Stimulated activated CD8-positive, alpha-beta memory T cell treated with anti-CD3 and anti-CD28 coated beads, Interleukin-15, amount 100 ng/mL, for 48 hours (primary cell): Measurements from ENCODE around the gene HCK.

Experiments used
- DNase-seq, 2 donors: peaks; one replicate each; pipeline ENCODE4 v3.0.0-alpha.2; 2020; ENCODE audit warnings: low read depth in 2 of 2

Gene HCK

DNA sequence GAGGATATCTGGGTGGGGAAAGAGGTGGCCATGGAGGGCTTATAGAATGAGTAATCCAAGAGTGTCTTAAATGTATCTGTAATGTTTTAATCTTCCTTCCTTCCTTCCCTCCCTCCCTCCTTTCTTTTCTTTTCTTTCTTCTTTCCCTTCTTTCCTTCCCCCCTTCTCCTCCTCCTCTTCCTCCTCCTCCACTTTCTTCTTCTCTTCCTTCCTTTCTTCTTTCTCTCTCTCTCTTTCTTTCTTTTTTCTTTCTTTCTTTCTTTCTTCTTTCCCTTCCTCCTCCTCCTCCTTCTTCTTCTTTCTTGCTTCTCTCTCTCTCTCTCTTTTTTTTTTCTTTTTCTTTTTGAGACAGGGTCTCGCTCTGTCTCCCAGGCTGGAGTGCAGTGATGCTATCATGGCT, 7.1 kb downstream of the HCK start:
- no peak for DNase-seq

DNA sequence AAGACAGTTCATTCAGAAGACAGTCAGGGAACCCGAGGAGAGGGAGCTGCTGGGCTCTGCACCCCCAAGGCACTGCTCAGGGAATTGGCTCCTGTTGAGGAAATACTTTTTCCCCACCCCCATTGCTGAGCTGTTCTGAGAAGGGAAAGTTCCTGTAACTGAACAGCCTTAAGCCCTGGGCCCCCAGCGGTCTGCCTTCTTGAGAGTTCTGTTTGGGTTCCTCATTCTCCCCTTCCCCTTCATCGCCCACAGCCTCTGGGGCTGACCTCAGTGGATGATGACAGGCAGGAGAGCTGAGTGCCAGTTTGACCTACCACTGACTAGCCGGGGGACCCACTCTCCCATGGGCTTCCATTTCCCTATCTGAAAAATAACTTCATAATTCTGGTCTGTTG, 10.7 kb downstream of the HCK start:
- no peak for DNase-seq

DNA sequence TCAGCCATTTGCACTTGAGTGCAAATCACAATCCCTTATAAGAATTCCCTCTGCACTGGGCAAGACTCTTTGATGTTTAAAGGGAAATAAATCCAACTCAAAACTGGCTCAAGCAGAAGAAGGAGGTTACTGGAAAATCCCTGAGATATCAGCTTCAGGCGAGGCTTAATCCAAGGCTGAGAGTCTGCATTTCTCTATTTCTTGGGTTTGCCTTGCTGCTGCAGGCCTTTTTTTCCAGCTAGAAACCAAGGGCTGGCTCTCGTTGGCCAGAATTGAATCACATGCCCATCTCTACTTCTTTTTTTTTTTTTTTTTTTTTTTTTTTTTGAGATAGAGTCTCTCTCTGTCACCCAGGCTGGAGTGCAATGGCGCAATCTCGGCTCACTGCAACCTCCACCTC, 11.7 kb downstream of the HCK start:
- no peak for DNase-seq

DNA sequence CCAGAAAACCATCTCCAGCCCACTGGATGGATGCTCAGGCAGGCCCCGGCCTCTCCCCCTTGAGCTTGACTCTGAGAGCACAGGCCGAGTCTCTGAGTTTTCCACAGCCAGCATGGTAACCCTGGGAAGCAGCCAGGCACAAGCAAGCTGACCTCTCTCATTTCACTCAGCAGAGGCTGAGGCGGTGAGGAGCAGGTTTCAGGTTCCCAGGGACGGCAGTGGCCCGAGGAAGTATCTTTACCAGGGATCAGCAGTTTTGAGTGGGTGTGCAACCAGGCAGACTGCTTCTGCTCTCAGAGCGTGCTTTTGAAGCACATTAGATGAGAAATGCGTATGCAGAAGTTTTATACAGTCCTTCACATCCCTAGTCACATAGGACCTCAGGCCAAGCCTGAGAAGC, 12.6 kb downstream of the HCK start:
- no peak for DNase-seq

DNA sequence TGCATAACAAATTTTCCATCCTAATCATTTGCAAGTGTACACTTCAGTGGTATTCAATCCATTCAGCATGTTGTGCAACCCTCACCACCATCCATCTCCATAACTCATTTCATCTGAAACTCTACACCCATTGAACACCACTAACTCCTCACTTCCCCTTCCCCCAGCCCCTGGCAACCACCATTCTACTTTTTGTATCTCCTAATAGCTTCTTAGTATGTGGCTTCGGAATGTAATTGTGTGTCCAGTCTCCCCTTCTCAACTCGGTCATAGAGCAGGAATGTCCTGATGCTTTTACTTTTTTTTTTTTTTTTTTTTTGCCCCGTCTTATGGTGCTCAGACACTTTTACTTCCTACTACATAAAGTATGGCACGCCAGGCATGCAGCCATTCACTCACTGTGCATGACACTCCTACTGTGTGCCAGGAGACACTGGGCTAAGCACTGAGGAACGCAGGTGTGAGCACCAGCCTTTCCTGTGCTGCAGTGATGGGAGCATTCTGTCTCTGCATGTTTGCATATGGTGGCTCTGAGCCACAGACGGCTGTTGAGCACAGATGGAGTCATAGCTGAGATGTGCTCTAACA, 15.3 kb downstream of the HCK start:
- DNase-seq, result no peak

DNA sequence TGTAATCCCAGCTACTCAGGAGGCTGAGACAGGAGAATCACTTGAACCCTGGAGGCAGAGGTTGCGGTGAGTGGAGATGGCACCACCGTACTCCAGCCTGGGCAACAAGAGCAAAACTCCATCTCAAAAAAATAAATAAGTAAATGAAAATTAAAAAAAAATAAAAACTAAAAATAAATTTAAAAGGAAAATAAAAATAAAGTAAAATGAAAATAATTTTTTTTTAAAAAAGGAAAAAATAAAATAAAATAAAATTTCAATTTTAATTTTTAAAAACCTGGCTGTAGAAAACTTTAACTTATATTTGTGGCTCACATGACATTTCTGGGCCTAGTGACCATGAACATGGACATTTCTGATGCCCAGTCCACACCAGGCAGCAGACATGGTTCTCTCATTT, 16.1 kb downstream of the HCK start:
- no peak for DNase-seq

DNA sequence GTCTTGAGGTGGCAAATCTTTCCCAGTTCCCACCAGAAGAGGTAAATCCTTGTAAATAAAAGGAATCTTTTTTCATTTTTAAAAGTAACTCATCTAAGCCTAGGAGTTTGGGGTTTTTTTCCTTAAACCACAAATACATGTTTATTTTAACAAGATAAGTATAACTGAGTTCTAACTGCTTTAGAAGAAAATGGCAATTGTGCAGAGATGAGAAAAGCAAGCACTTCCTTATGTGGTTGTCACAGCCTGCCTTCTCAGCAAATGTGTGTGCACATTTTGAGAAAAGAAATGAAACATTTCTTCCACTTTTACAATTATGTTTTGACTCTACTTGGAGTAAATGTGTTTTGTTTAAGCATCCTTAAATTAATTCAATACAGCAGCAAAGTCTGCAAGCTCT, 17.7 kb downstream of the HCK start:
- no peak for DNase-seq

DNA sequence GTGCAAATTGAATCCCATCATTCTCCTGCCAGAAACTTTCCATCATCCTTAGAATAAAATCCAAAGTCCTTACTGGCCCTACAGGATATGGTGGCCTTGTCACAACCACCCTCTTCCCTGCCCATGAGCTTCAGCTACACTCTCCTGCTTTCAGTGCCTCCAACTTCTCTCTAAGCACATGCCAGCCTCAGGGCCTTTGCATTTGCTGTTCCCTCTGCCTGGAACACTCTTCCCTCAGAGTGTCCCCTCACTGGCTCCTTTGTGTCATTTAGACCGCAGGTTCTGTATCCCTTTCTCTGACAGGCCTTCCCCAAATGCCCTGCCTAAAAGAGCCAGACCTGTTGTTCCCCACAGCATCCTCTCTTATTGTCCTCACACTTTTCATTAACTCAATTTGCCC, 18.2 kb downstream of the HCK start:
- DNase-seq, result no peak

DNA sequence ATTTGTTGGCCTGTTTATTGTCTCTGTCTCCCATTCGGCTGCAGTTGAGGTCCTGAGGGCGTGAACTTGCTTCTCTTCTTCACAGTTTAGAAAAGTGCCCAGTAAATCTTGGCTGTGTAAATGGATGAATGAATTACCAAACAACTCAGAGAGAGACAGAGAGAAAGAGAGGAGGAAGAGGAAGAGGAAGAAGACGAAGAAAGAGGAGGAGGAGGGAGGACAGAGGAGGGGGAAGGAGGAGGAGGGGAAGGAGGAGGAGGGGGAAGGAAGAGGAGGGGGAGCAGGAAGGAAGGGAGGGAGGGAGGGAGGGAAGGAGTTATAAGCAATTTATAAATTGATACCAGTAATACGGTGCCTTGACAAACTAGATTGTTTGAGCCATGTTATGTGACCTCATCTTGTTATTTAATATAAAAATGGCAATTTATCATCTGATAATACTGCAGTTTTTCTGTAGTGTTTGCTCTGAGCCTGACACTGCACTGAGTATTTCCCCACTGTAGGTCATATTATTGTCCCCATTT, 18.7 kb downstream of the HCK start:
- no peak for DNase-seq

DNA sequence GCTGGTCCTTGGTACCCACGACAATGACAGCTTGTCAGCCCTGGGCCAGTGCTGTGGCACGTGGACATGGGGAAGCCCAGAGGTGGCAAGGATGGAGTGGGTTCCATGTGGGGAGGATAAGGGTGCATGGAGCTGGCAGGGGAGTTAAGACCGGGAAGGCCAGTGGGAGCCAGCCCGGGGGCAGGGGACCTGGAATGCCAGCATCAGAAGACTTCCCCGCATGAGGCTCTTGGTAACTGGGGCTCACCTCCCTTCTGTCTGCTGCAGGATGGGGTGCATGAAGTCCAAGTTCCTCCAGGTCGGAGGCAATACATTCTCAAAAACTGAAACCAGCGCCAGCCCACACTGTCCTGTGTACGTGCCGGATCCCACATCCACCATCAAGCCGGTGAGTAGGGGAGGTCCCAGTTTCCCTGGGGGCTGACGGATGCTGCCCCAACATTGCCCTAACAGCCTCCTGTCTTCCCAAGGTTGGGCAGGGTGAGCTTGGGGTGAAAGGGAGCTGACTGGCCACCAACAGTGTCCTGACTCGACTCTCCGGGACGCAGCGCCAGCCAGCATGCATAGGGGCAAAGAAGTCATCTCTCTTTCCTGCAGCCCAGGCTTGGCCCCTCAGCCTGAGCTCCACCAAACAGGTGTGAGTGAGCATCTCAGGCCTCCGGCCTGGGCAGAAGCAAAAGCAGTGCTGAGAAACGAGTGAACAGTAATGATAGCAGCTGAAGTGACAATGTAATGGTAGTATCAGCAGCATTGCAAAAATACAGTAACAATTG, 19.5 kb downstream of the HCK start:
- DNase-seq, result no peak

DNA sequence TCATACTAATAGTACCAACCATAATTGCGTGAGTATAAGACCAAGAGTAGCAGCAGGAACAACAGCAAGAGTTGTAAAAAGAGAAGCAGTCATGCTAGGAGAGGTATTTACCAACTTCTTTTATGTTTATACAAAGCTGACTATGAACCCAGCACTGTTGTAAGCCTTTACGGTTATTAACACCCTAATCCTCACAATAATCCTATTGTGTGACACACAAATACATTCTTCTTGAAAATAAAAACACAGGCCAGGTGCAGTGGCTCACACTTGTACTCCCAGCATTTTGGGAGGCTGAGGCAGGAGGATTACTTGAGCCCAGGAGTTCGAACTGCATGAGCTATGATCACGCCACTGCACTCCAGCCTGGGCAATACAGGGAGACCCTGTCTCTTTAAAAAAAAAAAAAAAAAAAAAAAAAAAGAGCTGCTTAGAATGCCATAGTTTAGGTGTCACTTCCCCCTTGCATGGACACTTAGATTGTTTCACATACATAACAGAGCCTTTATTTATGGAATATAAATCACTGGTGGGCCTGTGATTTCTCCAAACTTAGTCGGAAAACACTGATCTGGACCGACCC, 20.2 kb downstream of the HCK start:
- DNase-seq, result no peak

DNA sequence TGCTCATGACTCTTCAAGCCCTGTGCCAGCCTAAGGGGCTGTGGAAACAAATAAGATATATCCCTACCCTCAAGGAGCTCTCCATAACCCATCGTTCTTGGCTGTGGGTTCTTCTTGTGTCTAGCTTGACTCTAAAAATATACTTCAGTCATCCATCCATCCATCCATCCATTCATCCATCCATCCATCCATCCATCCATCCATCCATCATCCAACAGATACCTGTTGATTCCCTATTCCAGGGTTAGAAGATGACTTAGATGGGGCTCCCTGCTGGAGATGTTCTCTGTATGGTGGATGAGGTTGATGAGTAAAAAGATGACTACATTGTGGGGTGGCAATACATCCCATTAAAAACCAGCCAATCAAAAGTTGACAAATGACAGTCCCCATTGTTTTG, 23.5 kb downstream of the HCK start:
- no peak for DNase-seq

DNA sequence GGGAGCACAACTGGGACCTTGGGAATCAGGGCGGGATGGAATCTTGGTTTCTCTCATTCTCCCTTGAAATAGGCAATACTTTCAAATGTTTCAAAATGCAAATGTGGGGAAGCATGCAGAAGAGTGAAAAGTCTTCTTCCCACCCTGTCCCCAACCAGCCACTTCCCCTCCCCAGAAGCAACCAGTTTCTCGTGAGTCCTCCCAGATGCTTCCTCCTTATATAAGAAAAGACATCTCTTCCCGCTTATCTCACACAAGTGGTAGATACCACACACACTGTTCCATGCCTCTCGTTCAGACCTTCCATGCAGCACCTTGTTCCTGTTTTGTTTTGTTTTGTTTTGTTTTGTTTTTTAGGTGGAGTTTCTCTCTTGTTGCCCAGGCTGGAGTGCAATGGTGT, 25.1 kb downstream of the HCK start:
- DNase-seq, result no peak

DNA sequence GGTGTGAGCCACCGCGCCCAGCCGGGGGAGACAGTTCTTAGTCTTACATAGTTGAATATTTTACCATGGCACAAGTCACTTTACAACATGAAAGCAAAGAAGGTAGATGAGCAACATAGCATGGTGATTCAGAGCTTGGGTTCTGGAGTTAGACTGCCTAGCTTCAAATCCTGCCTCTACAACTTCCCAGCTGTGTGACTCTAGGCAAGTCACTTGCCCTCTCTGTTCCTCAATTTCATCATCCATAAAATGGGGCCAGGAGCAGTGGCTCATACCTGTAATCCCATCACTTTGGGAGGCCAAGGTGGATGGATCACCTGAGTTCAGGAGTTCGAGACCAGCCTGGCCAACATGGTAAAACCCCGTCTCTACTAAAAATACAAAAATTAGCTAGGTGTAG, 26.3 kb downstream of the HCK start:
- DNase-seq, result no peak

DNA sequence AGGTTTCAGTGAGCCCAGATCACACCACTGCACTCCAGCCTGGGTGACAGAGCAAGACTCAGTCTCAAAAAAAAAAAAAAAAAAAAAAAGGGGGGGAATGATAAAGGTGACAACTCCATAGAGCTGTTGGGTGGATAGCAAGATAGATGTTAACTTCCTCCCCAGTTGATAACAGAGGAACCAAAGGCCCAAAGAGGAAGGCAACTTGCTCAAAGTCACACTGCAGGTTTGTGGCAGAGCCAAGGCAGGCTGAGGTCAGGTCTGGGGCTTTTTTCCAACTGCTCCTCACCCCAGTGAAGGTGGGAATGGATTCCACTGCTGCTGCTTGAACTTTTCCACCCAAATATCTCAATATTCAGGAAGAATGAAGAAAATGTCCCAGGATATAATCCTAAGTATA, 26.7 kb downstream of the HCK start:
- no peak for DNase-seq

DNA sequence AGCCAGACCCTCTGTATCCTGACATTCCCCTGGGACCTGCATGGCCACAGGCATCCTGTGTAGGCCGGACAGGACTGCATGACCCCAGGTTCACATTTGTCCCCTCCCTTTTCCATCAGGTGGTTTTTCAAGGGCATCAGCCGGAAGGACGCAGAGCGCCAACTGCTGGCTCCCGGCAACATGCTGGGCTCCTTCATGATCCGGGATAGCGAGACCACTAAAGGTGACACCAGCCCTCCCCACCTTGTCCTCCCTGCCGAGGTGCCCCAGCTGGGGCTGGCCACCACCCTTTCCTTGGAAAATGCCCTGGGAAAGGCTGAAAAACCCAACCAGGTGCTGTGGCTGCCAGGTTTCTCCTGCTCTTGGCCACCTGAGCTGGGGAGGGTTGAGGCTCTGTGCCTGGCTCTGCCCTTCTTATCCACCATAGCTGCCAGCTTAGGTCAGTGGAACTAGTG, 27.6 kb downstream of the HCK start:
- DNase-seq, result no peak

DNA sequence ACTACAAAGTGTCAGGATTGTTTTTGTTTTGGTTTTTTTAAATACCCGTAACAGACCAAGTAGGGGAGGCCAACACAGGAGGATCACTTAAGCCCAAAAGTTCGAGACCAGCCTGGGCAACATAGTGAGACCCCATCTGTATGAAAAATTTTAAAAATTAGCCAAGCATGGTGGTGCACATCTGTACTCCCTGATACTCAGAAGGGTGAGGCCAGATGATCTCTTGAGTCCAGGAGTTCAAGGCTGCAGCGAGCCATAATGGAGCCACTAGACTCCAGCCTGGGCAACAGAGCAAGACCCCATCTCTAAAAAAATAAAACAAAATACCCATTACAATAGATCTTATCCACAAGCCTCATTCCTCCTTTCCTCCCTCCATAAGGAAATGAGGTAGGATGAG, 28.7 kb downstream of the HCK start:
- DNase-seq, result no peak

DNA sequence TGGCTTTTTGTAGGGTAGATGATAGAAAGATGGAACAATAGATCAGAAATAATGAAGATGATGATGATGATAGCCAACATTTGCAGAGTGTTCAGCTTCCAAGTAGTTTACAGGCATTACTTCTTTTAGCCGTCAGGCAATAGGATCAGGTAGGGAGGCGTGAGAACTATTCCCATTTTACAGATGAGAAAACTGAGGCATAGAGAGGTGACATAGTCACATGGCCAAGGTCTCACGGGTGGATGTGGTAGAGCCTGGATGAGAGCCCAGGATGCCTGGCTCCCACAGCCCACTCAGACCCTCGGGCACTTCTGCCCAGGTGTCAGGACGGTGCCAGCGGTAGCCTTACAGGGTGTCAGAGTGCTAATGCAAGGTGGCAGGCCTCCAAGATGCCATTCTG, 31.4 kb downstream of the HCK start:
- DNase-seq, result no peak

DNA sequence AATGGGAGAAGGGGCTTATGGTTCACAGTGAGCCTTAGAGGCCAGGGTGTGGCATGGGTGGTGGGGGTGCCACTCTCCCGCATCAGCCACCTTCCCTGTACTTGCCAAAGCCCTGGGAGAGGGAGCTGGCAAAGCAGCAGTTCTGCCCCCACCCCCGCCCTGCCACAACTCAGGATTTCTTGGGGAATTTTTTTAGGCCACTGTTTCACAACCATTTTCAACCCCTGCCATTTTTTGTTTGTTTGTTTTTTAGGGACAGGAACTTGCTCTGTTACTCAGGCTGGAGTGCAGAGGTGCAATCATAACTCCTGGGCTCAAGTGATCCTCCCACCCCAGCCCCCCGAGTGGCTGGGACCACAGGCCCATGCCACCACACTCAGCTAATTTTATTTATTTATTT, 35.0 kb downstream of the HCK start:
- no peak for DNase-seq

DNA sequence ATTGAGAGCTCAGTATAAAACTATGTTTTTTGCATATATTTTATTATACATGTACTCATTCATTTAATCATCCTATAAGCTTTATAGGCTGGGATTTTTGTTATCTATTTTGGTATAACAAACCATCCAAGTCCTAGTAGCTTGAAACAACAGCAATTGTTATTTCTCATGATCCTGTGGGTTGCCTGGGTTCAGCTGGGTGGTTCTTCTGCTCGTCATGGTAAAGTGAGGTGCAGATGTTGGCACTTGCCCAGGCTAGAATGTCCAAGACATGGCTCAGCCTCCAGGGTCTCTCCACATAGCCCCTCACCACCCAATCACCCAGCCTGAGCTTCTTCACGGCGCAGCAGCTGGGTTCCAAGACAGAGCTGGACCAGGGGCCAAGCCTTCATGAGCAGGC, 36.7 kb downstream of the HCK start:
- no peak for DNase-seq

DNA sequence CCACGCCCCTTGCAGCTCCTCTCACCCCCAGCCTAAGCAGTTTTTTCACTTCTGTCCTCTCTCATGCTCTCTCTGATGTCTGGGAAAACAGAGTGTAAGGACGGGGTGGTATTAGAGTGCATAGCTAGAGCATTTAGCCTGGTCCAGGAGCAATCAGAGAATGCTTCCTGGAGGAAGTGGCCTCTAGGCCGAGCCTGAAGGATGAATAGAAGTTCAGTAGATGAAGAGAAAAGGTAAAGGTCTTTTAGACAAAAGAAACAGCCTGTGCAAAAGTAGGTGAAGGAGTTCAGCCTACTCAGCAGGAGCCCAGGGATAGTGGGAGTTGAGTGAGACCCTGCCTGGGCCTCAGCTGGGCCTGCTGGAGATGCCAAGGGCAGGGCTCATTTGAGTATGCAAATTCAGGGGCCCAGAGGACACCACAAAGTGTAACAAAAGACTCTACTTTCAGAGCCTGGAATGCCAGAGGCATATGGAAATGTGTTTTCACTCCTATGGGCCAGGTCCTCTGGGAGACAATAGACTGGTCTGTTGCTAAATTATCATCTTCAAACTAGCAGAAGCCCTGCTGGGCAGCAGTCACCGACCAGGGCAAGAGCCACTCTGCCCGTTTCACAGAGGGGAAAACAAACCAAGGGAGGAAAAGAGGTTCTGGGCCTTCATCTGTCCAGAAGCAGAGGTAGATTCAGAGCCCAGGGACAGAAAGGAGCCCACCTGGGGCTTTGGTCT, 37.8 kb downstream of the HCK start:
- DNase-seq, result no peak

DNA sequence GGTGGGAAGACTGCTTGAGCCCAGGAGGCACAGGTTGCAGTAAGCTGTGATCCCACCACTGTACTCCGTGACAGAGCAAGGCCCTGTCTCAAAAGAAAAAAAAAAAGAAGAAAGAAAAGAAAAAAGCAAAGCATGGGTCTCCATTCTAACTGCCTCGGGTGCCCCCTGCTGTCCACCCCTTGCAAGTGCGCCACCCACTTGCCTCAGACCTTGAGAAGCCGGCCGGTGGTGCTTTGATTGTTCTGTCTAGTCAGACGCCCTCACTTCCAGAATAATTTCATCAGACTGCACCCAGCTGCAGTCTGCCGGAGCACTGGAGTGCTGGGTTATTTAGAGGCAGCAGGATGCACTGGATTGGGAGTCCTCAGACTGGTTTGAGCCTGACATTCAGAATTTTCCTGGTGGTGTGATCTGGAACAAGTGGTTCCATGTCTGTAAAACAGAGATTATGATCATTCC, 39.9 kb downstream of the HCK start:
- DNase-seq, result peak; percentile 57 to 58
